ENCODE data around the gene SPOPL.
"Not testable (repeated sequence)": the region's sequence is repeated elsewhere in the genome, so short reads cannot be mapped to it uniquely, and the experiment has no call there.

Gene SPOPL

GRCh38 chr2:138501425-138502254 lies at the start of gene SPOPL:
TSS of gene SPOPL (plus strand) at chr2:138501770. CDS start at chr2:138550217, 48,447 bp downstream.
- DNase-seq (ENCODE audit: low read depth): peak; percentile 57

DNA sequence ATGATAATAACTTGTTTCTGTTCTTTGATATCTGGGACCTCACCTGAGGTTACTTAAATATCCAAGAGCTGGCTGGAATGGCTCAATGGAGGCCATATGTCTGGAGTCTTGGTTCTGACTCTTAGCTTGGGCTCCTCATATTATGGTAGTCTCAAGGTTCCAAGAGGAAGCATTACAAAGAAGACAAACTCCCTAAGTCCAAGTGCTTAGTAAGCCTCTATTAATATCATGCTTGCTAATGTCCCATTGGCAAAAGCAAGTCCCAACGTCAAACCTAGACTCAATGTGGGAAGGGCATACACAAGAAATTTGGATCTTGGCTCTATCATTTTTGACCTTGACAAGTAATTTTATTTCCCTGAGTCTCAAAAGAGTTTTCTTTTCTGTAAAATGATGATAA lies 49.2 kb upstream of the SPOPL start:
- DNase-seq (ENCODE audit: low read depth): no peak

- DNase-seq (ENCODE audit: low read depth): no peak
Measured at GRCh38 chr2:138453815-138454214, 47.8 kb upstream of the SPOPL start.

DNA sequence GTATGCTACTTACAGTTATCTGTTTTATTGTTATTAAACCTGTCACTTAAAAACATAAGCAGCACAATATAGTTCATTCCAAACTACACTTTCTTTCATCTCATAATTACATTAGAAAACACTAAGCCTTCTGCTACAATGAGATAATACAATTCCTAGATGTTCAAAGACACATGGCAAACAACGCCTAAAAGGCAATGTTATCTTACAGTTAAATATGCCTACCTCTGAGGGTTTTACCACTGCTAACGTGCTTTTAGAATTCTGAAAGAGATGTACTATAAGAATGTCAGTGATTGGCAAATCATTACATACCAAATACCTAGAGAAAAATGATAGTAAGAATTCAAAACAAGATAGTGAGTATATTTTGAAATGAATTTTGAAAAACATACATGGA lies 46.8 kb upstream of the SPOPL start:
- DNase-seq (ENCODE audit: low read depth): no peak

GRCh38 chr2:138455275-138455674 lies 46.3 kb upstream of the SPOPL start:
- DNase-seq (ENCODE audit: low read depth): no peak

- no peak for DNase-seq (ENCODE audit: low read depth)
Measured at GRCh38 chr2:138455691-138456090, 45.9 kb upstream of the SPOPL start.

DNA sequence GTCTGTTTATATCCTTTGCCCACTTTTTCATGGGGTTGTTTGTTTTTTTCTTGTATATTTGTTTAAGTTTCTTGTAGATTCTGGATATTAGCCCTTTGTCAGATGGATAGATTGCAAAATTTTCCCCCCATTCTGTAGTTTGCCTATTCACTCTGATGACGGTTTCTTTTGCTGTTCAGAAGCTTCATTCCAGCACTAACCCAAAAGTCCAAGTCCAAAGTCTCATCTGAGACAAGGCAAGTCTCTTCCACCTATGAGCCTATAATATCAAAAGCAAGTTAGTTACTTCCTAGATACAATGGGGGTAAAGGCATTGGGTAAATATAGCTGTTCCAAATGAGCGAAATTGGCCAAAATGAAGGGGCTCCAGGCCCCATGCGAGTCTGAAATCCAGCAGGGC lies 38.9 kb upstream of the SPOPL start:
- DNase-seq (ENCODE audit: low read depth): not testable (repeated sequence)

DNA sequence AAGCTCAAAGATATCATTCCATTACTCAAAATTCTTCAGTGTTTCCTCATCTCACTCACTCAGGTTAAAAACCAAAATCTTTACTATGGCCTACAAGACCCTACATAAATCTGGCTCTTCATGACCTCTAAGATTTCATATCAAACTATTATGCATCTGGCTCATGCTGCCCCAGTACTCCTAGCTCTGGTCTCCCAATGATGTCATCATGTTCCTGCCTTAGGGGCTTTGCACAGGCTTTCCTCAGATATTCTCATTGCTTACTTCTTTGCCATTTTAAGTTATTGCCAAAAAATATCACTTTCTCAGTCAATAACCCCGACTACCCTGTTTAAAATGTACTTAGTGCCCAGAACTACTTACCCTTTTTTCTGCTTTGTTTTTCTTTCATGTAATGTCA lies 33.0 kb upstream of the SPOPL start:
- no peak for DNase-seq (ENCODE audit: low read depth)

GRCh38 chr2:138469411-138469810 lies 32.2 kb upstream of the SPOPL start:
- DNase-seq (ENCODE audit: low read depth): no peak

DNA sequence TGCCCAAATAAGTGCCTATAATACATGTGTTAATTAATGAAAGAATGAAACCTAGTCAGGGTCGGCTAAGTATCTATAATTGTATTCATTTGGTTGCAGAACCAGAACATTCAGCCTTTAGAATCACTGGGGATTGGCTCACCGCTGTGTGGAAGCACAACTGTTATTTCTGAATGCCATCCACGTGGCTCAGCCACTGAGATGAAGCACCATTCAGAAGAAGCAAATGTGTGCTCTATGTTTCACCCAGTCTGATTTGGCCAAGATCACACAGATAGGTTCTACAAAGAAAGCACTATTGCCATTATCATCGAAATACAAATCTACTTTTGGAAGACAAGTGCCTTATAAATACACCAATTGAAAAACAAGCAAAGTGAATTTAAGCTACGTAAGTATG lies 30.6 kb upstream of the SPOPL start:
- DNase-seq (ENCODE audit: low read depth): no peak

DNA sequence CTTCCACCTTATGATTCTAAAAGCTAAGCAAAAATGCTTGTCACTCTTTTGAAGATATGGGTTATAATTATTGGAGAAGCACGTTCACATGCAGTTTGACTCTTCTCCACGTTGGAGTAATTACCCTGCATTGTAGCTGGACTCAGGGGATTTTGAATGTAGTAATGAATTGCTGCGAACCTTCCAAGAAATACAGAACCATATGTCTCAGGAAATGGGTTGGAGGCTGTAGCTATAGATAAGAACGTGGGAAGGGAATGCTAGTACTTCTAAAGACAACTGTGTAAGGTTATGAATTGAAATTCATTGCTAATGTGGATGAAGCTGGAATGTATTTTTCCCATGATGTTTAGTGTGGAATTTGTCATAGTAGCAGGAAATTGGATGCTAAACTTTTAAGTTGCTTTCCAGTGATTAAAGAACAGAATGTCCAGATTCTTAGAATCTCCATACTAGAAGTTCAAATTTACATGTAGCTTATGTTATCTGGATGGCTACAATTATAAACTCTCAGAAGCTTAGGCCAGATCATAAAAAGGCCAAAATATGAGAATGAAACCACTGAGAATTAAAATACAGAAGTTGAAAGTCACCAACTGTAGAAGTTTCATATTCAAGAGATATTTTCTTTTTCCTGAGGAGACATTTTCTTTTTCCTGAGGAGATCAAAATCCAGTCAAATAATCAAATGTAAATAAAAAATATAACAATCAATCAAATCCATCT lies 27.3 kb upstream of the SPOPL start:
- DNase-seq (ENCODE audit: low read depth): no peak

- DNase-seq (ENCODE audit: low read depth): no peak
Measured at GRCh38 chr2:138475277-138475776, 26.2 kb upstream of the SPOPL start.

DNA sequence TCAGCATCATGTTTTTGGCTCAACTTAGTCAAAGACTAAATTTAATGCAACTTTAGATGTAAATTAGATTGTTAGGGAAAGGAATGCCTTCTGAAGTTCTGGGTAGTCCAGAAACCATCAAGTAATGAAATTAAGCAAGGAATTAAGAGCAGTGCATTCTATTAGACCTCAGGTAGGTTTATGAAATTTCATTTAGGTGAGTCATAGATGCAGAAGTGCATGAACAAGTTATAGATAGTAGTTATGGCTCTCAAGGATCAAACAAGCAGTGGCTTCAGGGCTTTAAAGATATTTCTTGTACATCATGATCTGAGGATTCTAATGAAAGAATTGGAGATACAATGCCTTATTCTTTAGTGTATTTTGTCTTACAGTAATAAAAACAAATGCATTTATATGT lies 25.4 kb upstream of the SPOPL start:
- DNase-seq (ENCODE audit: low read depth): no peak

GRCh38 chr2:138476940-138477339 lies 24.6 kb upstream of the SPOPL start:
- no peak for DNase-seq (ENCODE audit: low read depth)

- DNase-seq (ENCODE audit: low read depth): not testable (repeated sequence)
Measured at GRCh38 chr2:138482796-138483195, 18.8 kb upstream of the SPOPL start.

DNA sequence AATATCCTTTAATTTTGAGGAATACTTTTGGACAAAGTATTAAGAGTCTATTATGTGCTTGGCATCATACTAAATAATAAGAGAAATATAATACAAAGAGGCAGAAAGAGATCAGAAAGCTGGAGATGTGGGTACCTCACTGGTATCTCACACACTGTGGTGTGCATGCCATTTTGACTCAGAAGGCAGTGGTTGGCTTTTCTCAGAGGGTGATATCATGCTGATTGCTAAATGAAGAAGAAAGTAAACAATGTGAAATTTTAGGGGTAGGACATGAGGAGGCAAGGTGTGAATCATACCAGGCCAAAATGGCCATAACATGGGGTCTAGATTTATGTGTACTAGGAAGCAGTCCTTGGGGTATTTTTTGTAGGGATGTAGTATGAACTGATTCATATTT lies 16.6 kb upstream of the SPOPL start:
- DNase-seq (ENCODE audit: low read depth): no peak

GRCh38 chr2:138486363-138487198 lies 15.0 kb upstream of the SPOPL start:
- DNase-seq (ENCODE audit: low read depth): no peak

- DNase-seq (ENCODE audit: low read depth): no peak
Measured at GRCh38 chr2:138490673-138491494, 10.7 kb upstream of the SPOPL start.

DNA sequence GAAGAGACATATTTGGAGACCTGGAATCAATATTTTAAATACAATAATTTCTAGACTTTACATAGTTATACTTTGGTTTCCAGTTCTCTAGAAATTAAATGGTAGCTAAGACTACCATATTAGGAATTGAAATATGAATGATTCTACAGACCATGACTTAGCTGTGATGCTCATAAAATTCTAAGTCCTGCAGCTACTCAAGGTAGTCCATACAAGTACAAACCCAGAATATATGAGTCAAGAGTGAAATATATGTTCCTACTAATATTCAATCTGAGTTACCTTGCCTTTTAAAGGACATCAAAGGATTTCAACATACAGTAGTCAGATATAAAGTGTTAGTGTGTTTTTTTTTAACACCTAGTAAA lies 10.1 kb upstream of the SPOPL start:
- no peak for DNase-seq (ENCODE audit: low read depth)

DNA sequence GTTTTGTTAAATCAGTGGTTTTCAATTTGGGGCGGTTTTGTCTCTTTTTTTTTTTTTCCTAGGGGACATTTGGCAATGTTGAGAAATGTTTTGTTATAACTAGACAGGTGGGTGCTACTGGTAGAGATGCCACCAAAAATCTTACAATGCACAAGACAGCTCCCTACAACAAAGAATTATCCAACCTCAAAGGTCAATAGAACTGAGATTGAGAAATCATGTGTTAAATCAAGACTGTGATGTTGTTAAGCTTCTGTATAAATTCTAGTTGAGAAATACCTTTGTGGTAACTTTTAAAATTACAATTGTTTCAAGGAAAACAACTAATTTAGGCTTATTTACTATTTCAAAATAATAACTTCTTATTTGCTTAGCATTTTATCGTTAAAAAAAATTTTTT lies 9.4 kb upstream of the SPOPL start:
- DNase-seq (ENCODE audit: low read depth): no peak

GRCh38 chr2:138493334-138493733 lies 8.2 kb upstream of the SPOPL start:
- no peak for DNase-seq (ENCODE audit: low read depth)
